Erythroblast (primary cell): ENCODE results near the gene CMIP.
A peak's percentile ranks its signal among the peaks of the same experiment; 100 is the strongest.

Experiments used
- DNase-seq, 2 experiments: peaks; one replicate each; lab custom pipeline; 2025; lab: John Stamatoyannopoulos, UW
- GATA1 ChIP-seq: IDR thresholded peaks from 2 replicates; pipeline ENCODE4 v1.6.1; 2011; ENCODE audit warnings: low read depth, mild to moderate bottlenecking, control low read depth, low read length, moderate library complexity
- POLR2A ChIP-seq: IDR thresholded peaks from 2 replicates; pipeline ENCODE4 v1.6.1; 2011; ENCODE audit warnings: mild to moderate bottlenecking, low read length

The CMIP gene

DNA sequence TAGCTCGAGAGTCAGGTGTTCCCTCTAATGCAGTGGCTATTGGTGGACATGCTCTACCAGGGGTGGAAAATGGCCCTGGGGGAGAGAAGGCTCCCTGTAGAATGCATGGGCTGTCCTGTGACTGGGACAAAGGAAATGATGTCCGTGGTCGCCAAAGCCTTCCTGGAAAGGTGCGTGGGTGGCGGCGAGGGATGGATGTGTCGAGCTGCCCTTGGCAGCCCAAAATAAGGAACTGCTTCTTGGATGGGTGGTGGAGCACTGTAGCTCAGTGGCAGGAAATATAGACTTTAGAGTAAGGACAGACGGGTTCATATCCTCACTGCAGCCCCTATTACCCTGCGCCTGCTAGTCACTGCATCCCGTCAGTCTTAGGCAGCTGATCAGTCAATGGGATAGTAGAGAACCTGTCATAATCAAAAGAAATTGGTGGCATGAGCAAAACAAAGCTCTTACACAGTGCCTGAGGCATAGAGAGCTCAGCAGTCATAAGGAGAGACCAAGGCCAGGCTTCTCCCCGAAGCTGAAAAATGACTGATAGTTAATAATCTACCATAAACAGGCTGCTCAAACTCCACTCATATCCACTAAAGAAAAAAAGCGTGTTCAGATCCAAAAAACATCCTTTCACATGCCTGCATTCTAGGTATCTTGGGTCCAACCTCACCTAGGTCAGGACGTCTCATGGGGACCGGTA is 211.0 kb downstream of the CMIP start:
- DNase-seq = no peak
- no peak for TF ChIP-seq GATA1
- no peak for TF ChIP-seq POLR2A

DNA sequence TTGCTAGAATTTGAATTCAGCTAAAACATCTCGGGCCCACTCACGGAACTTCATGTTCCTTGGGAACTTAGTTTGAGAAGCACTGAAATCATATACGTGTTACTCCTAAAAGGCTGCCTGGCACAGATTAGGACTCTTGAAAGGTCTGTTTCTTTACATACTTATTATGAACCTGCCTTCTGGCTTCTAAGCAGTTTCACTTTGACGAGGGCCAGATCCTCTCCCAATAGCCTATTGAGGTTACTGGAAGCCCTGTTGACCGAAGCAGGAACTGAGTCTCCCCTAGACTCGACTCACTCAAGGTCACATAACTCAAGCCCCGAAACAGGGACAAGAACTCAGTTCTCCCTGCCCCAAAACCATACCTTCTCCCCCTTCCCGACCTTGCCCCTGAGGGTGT is 212.6 kb downstream of the CMIP start:
- no peak for DNase-seq
- TF ChIP-seq GATA1 = no peak

DNA sequence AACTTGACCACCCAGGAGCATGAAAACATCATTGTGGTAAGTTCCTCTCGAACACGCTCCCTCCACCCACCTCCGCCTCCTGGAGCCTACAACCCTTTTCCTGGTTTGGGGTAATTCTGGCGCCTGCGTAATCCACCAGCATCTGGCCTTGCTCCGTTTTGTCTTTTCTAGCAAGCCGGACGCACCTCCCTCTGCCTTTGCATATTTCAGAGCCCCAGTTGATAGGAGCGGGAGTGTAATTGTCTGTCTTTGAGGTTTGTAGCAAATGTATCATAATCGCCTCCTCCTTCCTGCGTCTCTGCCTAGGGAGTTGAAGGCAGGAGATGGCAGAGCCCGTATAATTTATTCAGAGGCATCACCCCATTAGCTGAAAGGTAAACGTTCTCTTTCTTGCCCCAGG is 213.2 kb downstream of the CMIP start:
- TF ChIP-seq POLR2A (no peak), GATA1 (no peak)
- no peak for DNase-seq

DNA sequence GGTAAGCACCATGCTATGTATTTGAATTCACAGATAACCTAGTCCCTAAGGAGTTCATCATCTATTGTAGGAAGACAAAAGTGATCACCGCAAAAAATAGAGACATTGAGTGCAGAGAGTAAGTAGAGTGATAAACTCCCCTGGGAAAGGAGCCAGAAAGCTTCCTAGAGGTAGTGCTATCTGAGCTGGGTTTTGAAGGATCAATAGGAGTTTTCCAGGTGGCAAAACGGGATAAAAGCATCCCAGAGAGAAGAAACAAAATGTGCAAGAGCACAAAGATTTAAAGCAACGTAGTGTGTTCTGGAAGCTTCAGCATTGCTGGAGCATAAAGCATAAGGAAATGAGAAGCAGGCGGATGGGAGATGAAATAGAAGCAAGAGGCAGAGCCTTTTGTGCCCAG is 213.8 kb downstream of the CMIP start:
- DNase-seq = no peak

DNA sequence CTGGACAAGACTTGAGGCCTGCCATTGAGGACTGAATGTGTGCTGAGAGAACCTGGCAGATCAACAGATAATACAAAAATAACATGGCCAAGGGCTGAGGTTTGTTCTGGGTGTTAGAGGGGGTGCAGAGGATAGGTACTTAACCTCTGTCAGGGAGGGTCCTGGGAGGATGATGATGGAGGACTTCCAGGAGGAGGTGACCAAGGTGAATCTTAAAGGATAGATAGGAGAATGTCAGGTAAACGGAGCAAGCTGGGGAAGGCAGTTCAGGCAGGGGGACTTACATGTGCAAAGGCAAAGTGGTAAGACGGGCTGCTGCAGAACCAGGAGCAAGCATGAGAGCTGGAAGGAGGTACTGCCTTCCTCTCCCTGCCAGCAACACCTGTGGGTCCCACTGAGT is 214.6 kb downstream of the CMIP start:
- TF ChIP-seq GATA1 = no peak
- peak; percentile 18 for TF ChIP-seq POLR2A
- no peak for DNase-seq

More for the DNA sequence above, 213.8 kb downstream of the CMIP start:
- no peak for TF ChIP-seq GATA1
- no peak for TF ChIP-seq POLR2A

DNA sequence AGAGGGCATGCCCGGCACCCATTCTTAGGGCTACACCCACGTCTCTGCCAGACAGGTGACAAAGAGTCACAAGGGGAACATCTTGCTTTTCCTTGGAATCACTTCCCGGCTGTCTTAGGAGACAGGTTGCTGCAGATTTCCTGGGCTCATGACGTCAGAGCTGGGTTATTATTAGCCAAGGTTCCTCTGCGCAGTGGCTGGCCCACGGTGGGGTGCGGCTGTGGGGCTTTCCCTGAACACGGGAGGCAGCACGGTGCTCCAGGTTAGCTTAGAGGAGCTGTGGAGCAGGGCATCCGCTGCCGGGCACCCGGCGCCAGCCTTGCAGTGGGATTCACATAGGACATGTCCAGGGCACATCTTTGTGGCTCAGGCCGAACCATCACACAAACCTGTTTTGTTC is 216.5 kb downstream of the CMIP start:
- no peak for DNase-seq

DNA sequence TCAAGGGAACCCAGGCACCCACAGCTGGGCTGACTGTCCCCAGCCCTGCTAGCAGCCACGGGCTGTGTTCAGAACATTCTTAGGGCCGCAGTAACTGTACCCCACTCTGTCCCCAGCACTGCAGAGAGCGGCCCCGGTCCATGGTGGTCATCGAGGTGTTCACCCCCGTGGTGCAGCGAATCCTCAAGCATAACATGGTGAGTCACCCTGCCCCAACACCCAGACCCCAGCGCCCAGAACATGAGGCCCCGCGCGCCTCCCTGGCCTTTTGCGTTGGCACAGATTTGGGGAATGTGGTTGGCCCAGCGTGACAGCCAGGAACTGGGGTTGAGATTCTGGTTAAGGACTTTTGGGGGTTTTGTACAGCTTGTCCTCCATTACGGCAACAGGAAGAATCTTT is 219.5 kb downstream of the CMIP start:
- TF ChIP-seq POLR2A (no peak), GATA1 (no peak)

More for the DNA sequence above, 216.5 kb downstream of the CMIP start:
- TF ChIP-seq GATA1 = no peak
- TF ChIP-seq POLR2A = no peak

DNA sequence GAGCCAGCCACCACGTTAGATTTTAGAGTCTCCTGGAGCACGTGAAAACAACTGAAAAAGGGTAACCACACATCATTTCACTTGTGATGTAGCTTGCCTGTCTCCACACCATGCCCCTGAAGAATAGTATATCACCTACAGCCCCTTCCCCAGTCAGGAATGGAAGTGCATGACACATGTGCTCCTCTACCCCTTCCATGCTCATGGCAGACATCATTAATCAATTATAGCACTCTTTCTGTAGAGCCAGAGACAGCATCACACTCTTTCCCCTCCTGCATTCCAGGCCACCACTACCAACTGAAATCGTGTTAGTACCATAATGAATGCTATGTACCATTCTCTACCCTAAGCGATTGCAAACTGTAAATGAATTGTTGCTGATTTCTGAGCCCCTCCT is 221.0 kb downstream of the CMIP start:
- TF ChIP-seq POLR2A (no peak), GATA1 (no peak)
- no peak for DNase-seq

More for the DNA sequence above, 219.5 kb downstream of the CMIP start:
- no peak for DNase-seq

DNA sequence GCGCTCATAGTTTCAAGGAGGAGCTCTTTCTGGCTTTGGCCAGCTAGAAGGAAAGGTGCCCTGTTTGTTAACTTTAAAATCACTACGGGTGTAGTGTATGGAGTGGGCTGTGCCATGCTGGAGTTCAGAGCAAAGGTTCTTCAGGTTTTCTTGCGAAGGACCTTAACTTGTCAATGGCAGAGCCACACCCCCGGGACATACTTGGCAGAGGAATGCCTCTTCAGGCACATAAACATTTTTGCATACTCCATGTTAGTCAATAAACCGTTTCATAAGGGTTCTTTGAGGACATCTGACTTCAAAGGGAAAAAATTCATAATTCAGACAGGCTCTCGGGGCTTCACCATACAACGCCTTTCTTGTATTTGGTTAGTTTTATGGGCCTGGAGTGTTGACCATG is 221.5 kb downstream of the CMIP start:
- DNase-seq = no peak
- TF ChIP-seq POLR2A (no peak), GATA1 (no peak)

DNA sequence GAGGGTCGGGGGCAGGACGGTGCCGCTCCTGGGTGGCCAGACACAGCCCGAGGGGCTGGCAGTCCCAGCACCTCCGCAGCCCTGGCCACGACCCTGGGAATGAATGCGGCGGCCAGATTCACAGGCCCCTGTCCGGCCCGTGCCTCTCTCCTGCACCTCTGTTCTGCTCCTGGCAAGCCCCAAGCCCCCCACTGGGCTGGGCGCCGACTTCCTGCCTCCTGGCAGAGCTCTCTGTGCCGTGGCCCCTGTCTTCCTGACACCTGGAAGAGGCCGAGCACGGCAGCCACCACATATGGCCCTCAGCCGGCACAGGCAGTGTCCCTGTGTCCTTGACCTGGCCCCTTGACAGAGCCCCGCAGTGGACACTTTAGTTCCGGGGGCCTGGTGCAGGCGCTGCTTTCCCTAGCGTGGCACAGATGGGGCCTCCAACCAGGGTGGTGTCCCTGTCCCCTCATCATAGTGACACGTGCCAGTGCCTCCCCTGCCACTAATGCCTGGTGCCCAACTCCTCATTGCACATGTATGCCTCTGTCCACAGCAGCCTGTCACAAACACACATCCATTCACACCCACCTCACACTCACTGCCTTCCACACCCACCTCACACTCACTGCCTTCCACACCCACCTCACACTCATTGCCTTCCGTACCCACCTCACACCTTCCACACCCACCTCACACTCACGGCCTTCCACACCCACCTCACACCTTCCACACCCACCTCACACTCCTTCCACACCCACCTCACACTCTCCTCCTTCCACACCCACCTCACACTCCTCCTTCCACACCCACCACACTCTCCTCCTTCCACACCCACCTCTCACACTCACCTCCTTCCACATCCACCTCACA is 223.9 kb downstream of the CMIP start:
- TF ChIP-seq POLR2A (no peak), GATA1 (no peak)
- DNase-seq = no peak

DNA sequence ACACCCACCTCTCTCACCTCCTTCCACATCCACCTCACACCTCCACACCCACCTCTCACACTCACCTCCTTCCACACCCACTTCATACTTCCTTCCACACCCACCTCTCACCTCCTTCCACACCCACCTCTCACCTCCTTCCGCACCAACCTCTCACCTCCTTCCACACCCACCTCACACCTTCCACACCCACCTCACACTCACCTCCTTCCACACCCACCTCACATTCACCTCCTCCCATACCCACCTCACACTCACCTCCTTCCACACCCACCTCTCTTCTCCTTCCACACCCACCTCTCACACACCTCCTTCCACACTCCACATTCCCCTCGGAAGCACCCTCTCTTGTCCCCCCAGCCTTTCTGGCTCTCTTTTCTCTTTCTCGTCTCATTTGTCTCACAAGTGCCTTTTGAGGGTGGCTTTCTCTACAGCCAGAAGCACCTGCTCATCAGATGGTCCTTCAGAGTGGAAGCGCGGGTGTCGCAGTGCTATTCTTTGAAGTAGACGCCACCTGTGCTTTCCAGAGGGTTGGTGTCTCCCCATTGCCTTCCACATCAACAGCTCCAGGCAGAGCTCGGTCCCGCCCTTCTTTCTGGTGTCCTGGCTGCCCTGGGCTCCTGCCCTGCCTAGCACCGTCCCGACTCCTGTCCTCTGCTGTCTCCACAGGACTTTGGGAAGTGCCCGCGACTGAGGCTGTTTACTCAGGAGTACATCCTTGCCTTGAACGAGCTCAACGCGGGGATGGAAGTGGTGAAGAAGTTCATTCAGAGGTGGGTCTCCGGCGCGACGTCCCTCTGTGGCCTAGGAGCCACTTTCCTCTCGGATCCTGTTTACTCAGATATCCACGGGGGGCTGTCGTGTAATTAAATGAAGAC is 225.1 kb downstream of the CMIP start:
- TF ChIP-seq POLR2A = no peak
- TF ChIP-seq GATA1 = no peak

DNA sequence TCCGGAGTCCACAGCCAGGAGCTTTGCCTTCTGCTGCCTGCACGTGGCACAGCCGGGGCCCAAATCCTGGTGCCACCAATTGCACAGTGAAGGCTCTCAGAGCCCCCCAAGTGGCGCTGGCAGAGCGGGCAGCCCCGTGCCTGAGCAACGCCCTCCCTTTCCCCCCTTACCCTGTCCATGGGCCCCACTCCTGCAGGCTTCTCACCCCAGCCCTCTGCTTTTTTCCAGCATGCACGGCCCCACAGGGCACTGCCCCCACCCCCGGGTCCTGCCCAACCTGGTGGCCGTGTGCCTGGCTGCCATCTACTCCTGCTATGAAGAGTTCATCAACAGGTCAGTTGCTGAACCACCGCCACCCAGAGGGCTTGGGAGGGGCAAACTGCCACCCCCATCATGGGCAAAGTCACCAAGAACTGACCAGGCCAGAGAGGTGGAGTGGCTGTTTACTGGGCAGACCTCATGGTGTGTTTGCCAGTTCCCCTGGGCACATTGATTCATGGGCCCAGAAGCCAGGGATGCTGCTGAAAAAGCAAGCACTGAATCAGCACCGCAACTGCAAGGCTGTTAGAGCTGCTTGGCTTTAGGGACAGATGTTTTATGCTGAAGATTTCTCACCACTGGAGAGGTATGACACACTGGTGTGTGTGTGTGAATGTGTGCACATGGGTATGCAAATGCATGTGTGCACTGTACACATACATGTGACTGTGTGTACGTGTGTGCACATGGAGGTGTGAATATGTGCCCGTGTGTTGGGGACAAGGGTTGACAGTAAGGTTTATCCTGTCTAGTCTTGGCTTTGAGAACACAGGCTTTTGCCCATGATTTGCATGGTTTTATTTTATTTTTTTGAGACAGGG is 227.4 kb downstream of the CMIP start:
- DNase-seq = no peak

More for the DNA sequence above, 225.1 kb downstream of the CMIP start:
- no peak for DNase-seq

DNA sequence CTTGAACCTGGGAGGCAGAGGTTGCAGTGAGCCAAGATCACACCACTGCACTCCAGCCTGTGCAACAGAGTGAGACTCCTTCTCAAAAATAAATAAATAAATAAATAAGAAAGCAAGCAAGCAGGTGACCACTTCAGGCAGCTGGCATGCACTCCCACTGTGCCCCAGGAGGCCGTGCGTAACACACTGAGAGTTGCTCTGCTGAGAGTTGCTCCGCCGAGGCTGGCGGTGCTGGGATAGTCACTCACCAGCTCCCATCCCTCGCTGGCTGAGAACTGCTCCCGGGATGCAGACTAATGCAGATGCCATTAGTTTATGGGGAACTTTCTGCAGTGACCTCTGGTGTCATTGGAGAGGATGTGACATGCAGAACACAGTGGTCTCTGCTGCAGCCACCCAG is 228.8 kb downstream of the CMIP start:
- TF ChIP-seq POLR2A = no peak
- no peak for TF ChIP-seq GATA1
- no peak for DNase-seq

More for the DNA sequence above, 227.4 kb downstream of the CMIP start:
- TF ChIP-seq POLR2A (no peak), GATA1 (no peak)
